ENCODE data around the gene SLC10A2.

The SLC10A2 gene

GRCh38 chr13:103006641-103007426, 59.4 kb downstream of the SLC10A2 start:
- Histone ChIP-seq H4K91ac (ENCODE audit: low read depth, low read length) (no peak overlapping the region), H3K9ac (ENCODE audit: low read length) (no peak overlapping the region), H3K4ac (ENCODE audit: low read depth, low read length) (no peak overlapping the region), H3K36me3 (ENCODE audit: control insufficient read depth in 1 of 2, insufficient read depth in 2 of 2, low read length in 2 of 2) (no peaks in the 10 kb centered on the region), H3K4me3 (ENCODE audit: low read depth, low read length) (no peak overlapping the region), H3K27me3 (ENCODE audit: insufficient read depth, low read length) (no peaks in the 10 kb centered on the region), H3K4me1 (ENCODE audit: control insufficient read depth in 1 of 2, insufficient read depth in 2 of 2, low read length in 2 of 2) (peaks cover 0 to 3% of the 10 kb centered on the region in 2 experiments), H2BK120ac (ENCODE audit: insufficient read depth, low read length, poor library complexity) (no peak overlapping the region), H4K8ac (ENCODE audit: low read depth, low read length) (no peak overlapping the region), H3K23ac (ENCODE audit: low read length) (no peak overlapping the region), H2AK5ac (ENCODE audit: low read length) (no peak overlapping the region), H3K14ac (ENCODE audit: low read length) (no peak overlapping the region), H2AFZ (ENCODE audit: insufficient read depth, low read length, poor library complexity) (no peak overlapping the region), H2BK12ac (ENCODE audit: low read length) (no peak overlapping the region), H3K79me1 (ENCODE audit: low read length) (no peaks in the 10 kb centered on the region), H3K27ac (ENCODE audit: low read depth, low read length) (no peak overlapping the region), H3K18ac (ENCODE audit: low read length) (no peak overlapping the region), H3K9me3 (ENCODE audit: insufficient read depth, low read depth, low read length) (no peaks in the 10 kb centered on the region), H3K4me2 (ENCODE audit: low read length) (no peak overlapping the region), H2BK5ac (ENCODE audit: low read depth, low read length, poor library complexity) (no peak overlapping the region), H4K12ac (ENCODE audit: low read depth, low read length) (no peak overlapping the region), H3K79me2 (ENCODE audit: control insufficient read depth, insufficient read depth, low read length, poor library complexity) (no peaks in the 10 kb centered on the region)
- no CpG with 5 or more reads among the region's 11 CpGs for WGBS (ENCODE audit: extremely low coverage, insufficient coverage, insufficient read length)
- no peak for DNase-seq

GRCh38 chr13:103004661-103005345, 61.4 kb downstream of the SLC10A2 start:
- H2BK120ac ChIP-seq (ENCODE audit: insufficient read depth, low read length, poor library complexity): no peak overlapping the region
- no peaks in the 10 kb centered on the region for H3K79me2 ChIP-seq (ENCODE audit: control insufficient read depth, insufficient read depth, low read length, poor library complexity)
- no peak overlapping the region for H2BK5ac ChIP-seq (ENCODE audit: low read depth, low read length, poor library complexity)
- no peak overlapping the region for H4K91ac ChIP-seq (ENCODE audit: low read depth, low read length)
- peaks cover 0 to 3% of the 10 kb centered on the region in 2 experiments for H3K4me1 ChIP-seq (ENCODE audit: control insufficient read depth in 1 of 2, insufficient read depth in 2 of 2, low read length in 2 of 2)
- no peak overlapping the region for H3K18ac ChIP-seq (ENCODE audit: low read length)
- H3K23ac ChIP-seq (ENCODE audit: low read length): no peak overlapping the region
- H3K27ac ChIP-seq (ENCODE audit: low read depth, low read length): no peak overlapping the region
- no peak overlapping the region for H3K4me2 ChIP-seq (ENCODE audit: low read length)
- no peak overlapping the region for H4K8ac ChIP-seq (ENCODE audit: low read depth, low read length)
- H3K4me3 ChIP-seq (ENCODE audit: low read depth, low read length): no peak overlapping the region
- peak in 1 of 2 donors; percentile 6 for DNase-seq
- no peak overlapping the region for H3K14ac ChIP-seq (ENCODE audit: low read length)
- peaks cover 2% of the 10 kb centered on the region for H3K9me3 ChIP-seq (ENCODE audit: insufficient read depth, low read depth, low read length)
- H2AFZ ChIP-seq (ENCODE audit: insufficient read depth, low read length, poor library complexity): no peak overlapping the region
- no peaks in the 10 kb centered on the region for H3K36me3 ChIP-seq (ENCODE audit: control insufficient read depth in 1 of 2, insufficient read depth in 2 of 2, low read length in 2 of 2)
- H4K12ac ChIP-seq (ENCODE audit: low read depth, low read length): no peak overlapping the region
- no peaks in the 10 kb centered on the region for H3K79me1 ChIP-seq (ENCODE audit: low read length)
- H3K27me3 ChIP-seq (ENCODE audit: insufficient read depth, low read length): no peaks in the 10 kb centered on the region
- no peak overlapping the region for H3K4ac ChIP-seq (ENCODE audit: low read depth, low read length)
- H3K9ac ChIP-seq (ENCODE audit: low read length): no peak overlapping the region
- H2AK5ac ChIP-seq (ENCODE audit: low read length): no peak overlapping the region
- no peak overlapping the region for H2BK12ac ChIP-seq (ENCODE audit: low read length)
- no CpG with 5 or more reads among the region's 4 CpGs for WGBS (ENCODE audit: extremely low coverage, insufficient coverage, insufficient read length)

DNA sequence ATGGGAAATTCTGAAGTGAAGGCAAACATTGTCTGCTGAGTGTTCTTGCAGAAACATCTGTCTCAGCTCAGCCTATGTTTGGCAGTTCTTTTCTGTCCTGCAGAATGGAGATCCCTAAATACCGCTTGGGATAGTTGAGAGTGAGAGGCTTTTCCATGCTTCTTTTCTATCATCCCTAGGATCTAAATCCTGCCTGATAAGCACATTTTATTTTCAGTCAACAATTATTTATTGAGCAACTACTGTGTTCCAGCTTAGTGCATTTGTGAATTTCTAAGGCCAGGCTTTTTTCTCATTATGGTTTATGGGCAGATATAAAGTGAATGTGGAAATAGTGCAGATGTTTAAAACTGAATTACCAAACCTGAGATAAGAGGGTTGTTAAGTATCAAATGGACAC, 62.6 kb downstream of the SLC10A2 start:
- Histone ChIP-seq H3K9ac (ENCODE audit: low read length) (no peak overlapping the region), H2BK5ac (ENCODE audit: low read depth, low read length, poor library complexity) (no peak overlapping the region), H3K4ac (ENCODE audit: low read depth, low read length) (no peak overlapping the region), H3K4me1 (ENCODE audit: control insufficient read depth in 1 of 2, insufficient read depth in 2 of 2, low read length in 2 of 2) (peaks cover 0 to 3% of the 10 kb centered on the region in 2 experiments), H2BK120ac (ENCODE audit: insufficient read depth, low read length, poor library complexity) (no peak overlapping the region), H3K4me2 (ENCODE audit: low read length) (no peak overlapping the region), H3K9me3 (ENCODE audit: insufficient read depth, low read depth, low read length) (peaks cover 2% of the 10 kb centered on the region), H4K8ac (ENCODE audit: low read depth, low read length) (no peak overlapping the region), H3K79me1 (ENCODE audit: low read length) (no peaks in the 10 kb centered on the region), H3K4me3 (ENCODE audit: low read depth, low read length) (no peak overlapping the region), H4K91ac (ENCODE audit: low read depth, low read length) (no peak overlapping the region), H4K12ac (ENCODE audit: low read depth, low read length) (no peak overlapping the region), H3K36me3 (ENCODE audit: control insufficient read depth in 1 of 2, insufficient read depth in 2 of 2, low read length in 2 of 2) (no peaks in the 10 kb centered on the region), H3K18ac (ENCODE audit: low read length) (no peak overlapping the region), H2BK12ac (ENCODE audit: low read length) (no peak overlapping the region), H2AK5ac (ENCODE audit: low read length) (no peak overlapping the region), H2AFZ (ENCODE audit: insufficient read depth, low read length, poor library complexity) (no peak overlapping the region), H3K14ac (ENCODE audit: low read length) (no peak overlapping the region), H3K27ac (ENCODE audit: low read depth, low read length) (no peak overlapping the region), H3K23ac (ENCODE audit: low read length) (no peak overlapping the region), H3K79me2 (ENCODE audit: control insufficient read depth, insufficient read depth, low read length, poor library complexity) (no peaks in the 10 kb centered on the region), H3K27me3 (ENCODE audit: insufficient read depth, low read length) (no peaks in the 10 kb centered on the region)
- no peak for DNase-seq
- WGBS (ENCODE audit: extremely low coverage, insufficient coverage, insufficient read length): no CpG with 5 or more reads among the region's 1 CpG

GRCh38 chr13:103002279-103002678, 63.9 kb downstream of the SLC10A2 start:
- peaks cover 2% of the 10 kb centered on the region for H3K9me3 ChIP-seq (ENCODE audit: insufficient read depth, low read depth, low read length)
- WGBS (ENCODE audit: extremely low coverage, insufficient coverage, insufficient read length): no CpG with 5 or more reads among the region's 1 CpG

More at GRCh38 chr13:103002279-103002678, 63.9 kb downstream of the SLC10A2 start:
- Histone ChIP-seq H4K8ac (ENCODE audit: low read depth, low read length) (no peak overlapping the region), H3K36me3 (ENCODE audit: control insufficient read depth in 1 of 2, insufficient read depth in 2 of 2, low read length in 2 of 2) (no peaks in the 10 kb centered on the region), H3K4me3 (ENCODE audit: low read depth, low read length) (no peak overlapping the region), H3K27me3 (ENCODE audit: insufficient read depth, low read length) (no peaks in the 10 kb centered on the region), H3K9ac (ENCODE audit: low read length) (no peak overlapping the region), H2BK12ac (ENCODE audit: low read length) (no peak overlapping the region), H3K4ac (ENCODE audit: low read depth, low read length) (no peak overlapping the region), H3K23ac (ENCODE audit: low read length) (no peak overlapping the region), H3K79me1 (ENCODE audit: low read length) (no peaks in the 10 kb centered on the region), H3K4me1 (ENCODE audit: control insufficient read depth in 1 of 2, insufficient read depth in 2 of 2, low read length in 2 of 2) (peaks cover 0 to 3% of the 10 kb centered on the region in 2 experiments), H2BK5ac (ENCODE audit: low read depth, low read length, poor library complexity) (no peak overlapping the region), H3K27ac (ENCODE audit: low read depth, low read length) (no peak overlapping the region), H3K18ac (ENCODE audit: low read length) (no peak overlapping the region), H2BK120ac (ENCODE audit: insufficient read depth, low read length, poor library complexity) (no peak overlapping the region), H3K14ac (ENCODE audit: low read length) (no peak overlapping the region), H4K91ac (ENCODE audit: low read depth, low read length) (no peak overlapping the region), H4K12ac (ENCODE audit: low read depth, low read length) (no peak overlapping the region), H3K4me2 (ENCODE audit: low read length) (no peak overlapping the region), H3K79me2 (ENCODE audit: control insufficient read depth, insufficient read depth, low read length, poor library complexity) (no peaks in the 10 kb centered on the region), H2AFZ (ENCODE audit: insufficient read depth, low read length, poor library complexity) (no peak overlapping the region), H2AK5ac (ENCODE audit: low read length) (no peak overlapping the region)
- DNase-seq: peak in 1 of 2 donors; percentile 17
